Measurements from ENCODE around the gene SFTA2. TPM values are rescaled to one million over a fixed set of nuclear protein-coding genes. Genes with fewer than 3 reads are reported as not detected.

Gene SFTA2
- total and polyA plus RNA-seq, 2 of the 8 experiments (the other 6 are each of a cell fraction or from before 2014, with no cell fraction given): not detected

GRCh38 chr6:30915591-30915946 is 16.4 kb downstream of the SFTA2 start (continued):
- TF ChIP-seq, protein P1, sequence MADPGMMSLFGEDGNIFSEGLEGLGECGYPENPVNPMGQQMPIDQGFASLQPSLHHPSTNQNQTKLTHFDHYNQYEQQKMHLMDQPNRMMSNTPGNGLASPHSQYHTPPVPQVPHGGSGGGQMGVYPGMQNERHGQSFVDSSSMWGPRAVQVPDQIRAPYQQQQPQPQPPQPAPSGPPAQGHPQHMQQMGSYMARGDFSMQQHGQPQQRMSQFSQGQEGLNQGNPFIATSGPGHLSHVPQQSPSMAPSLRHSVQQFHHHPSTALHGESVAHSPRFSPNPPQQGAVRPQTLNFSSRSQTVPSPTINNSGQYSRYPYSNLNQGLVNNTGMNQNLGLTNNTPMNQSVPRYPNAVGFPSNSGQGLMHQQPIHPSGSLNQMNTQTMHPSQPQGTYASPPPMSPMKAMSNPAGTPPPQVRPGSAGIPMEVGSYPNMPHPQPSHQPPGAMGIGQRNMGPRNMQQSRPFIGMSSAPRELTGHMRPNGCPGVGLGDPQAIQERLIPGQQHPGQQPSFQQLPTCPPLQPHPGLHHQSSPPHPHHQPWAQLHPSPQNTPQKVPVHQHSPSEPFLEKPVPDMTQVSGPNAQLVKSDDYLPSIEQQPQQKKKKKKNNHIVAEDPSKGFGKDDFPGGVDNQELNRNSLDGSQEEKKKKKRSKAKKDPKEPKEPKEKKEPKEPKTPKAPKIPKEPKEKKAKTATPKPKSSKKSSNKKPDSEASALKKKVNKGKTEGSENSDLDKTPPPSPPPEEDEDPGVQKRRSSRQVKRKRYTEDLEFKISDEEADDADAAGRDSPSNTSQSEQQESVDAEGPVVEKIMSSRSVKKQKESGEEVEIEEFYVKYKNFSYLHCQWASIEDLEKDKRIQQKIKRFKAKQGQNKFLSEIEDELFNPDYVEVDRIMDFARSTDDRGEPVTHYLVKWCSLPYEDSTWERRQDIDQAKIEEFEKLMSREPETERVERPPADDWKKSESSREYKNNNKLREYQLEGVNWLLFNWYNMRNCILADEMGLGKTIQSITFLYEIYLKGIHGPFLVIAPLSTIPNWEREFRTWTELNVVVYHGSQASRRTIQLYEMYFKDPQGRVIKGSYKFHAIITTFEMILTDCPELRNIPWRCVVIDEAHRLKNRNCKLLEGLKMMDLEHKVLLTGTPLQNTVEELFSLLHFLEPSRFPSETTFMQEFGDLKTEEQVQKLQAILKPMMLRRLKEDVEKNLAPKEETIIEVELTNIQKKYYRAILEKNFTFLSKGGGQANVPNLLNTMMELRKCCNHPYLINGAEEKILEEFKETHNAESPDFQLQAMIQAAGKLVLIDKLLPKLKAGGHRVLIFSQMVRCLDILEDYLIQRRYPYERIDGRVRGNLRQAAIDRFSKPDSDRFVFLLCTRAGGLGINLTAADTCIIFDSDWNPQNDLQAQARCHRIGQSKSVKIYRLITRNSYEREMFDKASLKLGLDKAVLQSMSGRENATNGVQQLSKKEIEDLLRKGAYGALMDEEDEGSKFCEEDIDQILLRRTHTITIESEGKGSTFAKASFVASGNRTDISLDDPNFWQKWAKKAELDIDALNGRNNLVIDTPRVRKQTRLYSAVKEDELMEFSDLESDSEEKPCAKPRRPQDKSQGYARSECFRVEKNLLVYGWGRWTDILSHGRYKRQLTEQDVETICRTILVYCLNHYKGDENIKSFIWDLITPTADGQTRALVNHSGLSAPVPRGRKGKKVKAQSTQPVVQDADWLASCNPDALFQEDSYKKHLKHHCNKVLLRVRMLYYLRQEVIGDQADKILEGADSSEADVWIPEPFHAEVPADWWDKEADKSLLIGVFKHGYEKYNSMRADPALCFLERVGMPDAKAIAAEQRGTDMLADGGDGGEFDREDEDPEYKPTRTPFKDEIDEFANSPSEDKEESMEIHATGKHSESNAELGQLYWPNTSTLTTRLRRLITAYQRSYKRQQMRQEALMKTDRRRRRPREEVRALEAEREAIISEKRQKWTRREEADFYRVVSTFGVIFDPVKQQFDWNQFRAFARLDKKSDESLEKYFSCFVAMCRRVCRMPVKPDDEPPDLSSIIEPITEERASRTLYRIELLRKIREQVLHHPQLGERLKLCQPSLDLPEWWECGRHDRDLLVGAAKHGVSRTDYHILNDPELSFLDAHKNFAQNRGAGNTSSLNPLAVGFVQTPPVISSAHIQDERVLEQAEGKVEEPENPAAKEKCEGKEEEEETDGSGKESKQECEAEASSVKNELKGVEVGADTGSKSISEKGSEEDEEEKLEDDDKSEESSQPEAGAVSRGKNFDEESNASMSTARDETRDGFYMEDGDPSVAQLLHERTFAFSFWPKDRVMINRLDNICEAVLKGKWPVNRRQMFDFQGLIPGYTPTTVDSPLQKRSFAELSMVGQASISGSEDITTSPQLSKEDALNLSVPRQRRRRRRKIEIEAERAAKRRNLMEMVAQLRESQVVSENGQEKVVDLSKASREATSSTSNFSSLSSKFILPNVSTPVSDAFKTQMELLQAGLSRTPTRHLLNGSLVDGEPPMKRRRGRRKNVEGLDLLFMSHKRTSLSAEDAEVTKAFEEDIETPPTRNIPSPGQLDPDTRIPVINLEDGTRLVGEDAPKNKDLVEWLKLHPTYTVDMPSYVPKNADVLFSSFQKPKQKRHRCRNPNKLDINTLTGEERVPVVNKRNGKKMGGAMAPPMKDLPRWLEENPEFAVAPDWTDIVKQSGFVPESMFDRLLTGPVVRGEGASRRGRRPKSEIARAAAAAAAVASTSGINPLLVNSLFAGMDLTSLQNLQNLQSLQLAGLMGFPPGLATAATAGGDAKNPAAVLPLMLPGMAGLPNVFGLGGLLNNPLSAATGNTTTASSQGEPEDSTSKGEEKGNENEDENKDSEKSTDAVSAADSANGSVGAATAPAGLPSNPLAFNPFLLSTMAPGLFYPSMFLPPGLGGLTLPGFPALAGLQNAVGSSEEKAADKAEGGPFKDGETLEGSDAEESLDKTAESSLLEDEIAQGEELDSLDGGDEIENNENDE (IDR thresholded peaks at IDR 0.05; ENCODE audit: insufficient replicate concordance, low read length): no peak
- TF ChIP-seq USF2 (IDR thresholded peaks at IDR 0.05; ENCODE audit: low read length): no peak
- TF ChIP-seq RAD21 (IDR thresholded peaks at IDR 0.05 in 1 of 2, conservative IDR thresholded peaks at IDR 0.05 in 1 of 2; ENCODE audit: low read depth in 2 of 2, low read length in 2 of 2): peak; percentile 88
- TF ChIP-seq, protein P2, sequence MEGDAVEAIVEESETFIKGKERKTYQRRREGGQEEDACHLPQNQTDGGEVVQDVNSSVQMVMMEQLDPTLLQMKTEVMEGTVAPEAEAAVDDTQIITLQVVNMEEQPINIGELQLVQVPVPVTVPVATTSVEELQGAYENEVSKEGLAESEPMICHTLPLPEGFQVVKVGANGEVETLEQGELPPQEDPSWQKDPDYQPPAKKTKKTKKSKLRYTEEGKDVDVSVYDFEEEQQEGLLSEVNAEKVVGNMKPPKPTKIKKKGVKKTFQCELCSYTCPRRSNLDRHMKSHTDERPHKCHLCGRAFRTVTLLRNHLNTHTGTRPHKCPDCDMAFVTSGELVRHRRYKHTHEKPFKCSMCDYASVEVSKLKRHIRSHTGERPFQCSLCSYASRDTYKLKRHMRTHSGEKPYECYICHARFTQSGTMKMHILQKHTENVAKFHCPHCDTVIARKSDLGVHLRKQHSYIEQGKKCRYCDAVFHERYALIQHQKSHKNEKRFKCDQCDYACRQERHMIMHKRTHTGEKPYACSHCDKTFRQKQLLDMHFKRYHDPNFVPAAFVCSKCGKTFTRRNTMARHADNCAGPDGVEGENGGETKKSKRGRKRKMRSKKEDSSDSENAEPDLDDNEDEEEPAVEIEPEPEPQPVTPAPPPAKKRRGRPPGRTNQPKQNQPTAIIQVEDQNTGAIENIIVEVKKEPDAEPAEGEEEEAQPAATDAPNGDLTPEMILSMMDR (IDR thresholded peaks at IDR 0.05; ENCODE audit: control extremely low read depth in 1 of 3, insufficient read depth in 1 of 3, low read depth in 1 of 3, low read length in 3 of 3): peak in 2 of 3 experiments; percentile 64 to 83; a peak in 3 of 4 replicates
